Transverse colon (tissue), 4 donors: ENCODE results near the gene RPE65. TPM values are rescaled to one million over a fixed set of nuclear protein-coding genes. Genes with fewer than 3 reads are reported as not detected.

ENCODE experiments used
- DNase-seq: peaks from one replicate; pipeline ENCODE4 v3.0.0-alpha.2; 2019
- H3K27ac ChIP-seq, 4 donors: fragments of 200-600 bp; sonication (generic); 2 replicates each; pipeline ENCODE4 v1.5.1; 2016 to 2018; ENCODE audit warnings: inconsistent platforms in 4 of 4
- H3K27me3 ChIP-seq: fragments of 200-600 bp; sonication (generic); 2 replicates; pipeline ENCODE4 v1.5.1; 2017; ENCODE audit warnings: inconsistent platforms
- H3K36me3 ChIP-seq, 4 donors: fragments of 200-600 bp; sonication (generic); 2 replicates each; pipeline ENCODE4 v1.5.1; 2017 to 2019; ENCODE audit warnings: inconsistent platforms in 4 of 4
- H3K4me1 ChIP-seq, 4 donors: fragments of 200-600 bp; sonication (generic); 2 replicates each; pipeline ENCODE4 v1.5.1; 2017 to 2020; ENCODE audit warnings: inconsistent platforms in 4 of 4
- H3K4me3 ChIP-seq, 4 donors: fragments of 200-600 bp; sonication (generic); 1 replicate in 1 of 4; 2 replicates in 3 of 4; pipeline versions ENCODE4 v1.5.1 to v1.6.1; 2017 to 2019; ENCODE audit warnings: inconsistent platforms in 4 of 4
- H3K9me3 ChIP-seq, 2 donors: fragments of 200-600 bp; sonication (generic); 2 replicates each; pipeline ENCODE4 v1.5.1; 2017 to 2019; ENCODE audit warnings: inconsistent platforms in 2 of 2
- CTCF ChIP-seq, 5 experiments: fragments of 200-600 bp in 3 of 5; fragments of 450-650 bp in 2 of 5; sonication (generic) in 3 of 5; IDR thresholded peaks; 1 replicate in 2 of 5; 2 replicates in 3 of 5; pipeline ENCODE4 v1.5.1; 2016 to 2017; ENCODE audit warnings: antibody characterized with exemption in 5 of 5, inconsistent platforms in 3 of 5, mild to moderate bottlenecking in 2 of 5, moderate library complexity in 1 of 5
- EP300 ChIP-seq: sonication (generic); formaldehyde crosslinking; IDR thresholded peaks from one replicate; pipeline ENCODE4 v1.6.1; 2017; ENCODE audit warnings: antibody characterized with exemption, low read depth
- POLR2A ChIP-seq: fragments of 450-650 bp; IDR thresholded peaks from one replicate; pipeline ENCODE4 v1.6.1; 2016; ENCODE audit warnings: antibody characterized with exemption, mild to moderate bottlenecking, moderate library complexity
- POLR2AphosphoS5 ChIP-seq, 3 donors: sonication (generic); formaldehyde crosslinking; IDR thresholded peaks; one replicate each; pipeline ENCODE4 v1.6.1; 2016; ENCODE audit warnings: antibody characterized with exemption in 3 of 3
- WGBS, 2 donors: methylation state at CpG; one replicate each; pipeline ENCODE4 v1.1.5; 2018; ENCODE audit warnings: low coverage in 1 of 2; 5-methylcytosine and 5-hydroxymethylcytosine counted together
- in situ Hi-C, 4 donors: fragments of 200-750 bp; cut with MboI; loops; one replicate each; pipeline versions ENCODE4 v1.15.0 to v1.15.1; 2017; ENCODE audit warnings: low sequenced_read_pairs in 3 of 4, low pct_ligation_motif_present in 1 of 4, low pct_unique_long_range_greater_than_20kb in 1 of 4
- intact Hi-C: fragments of 100-400 bp; cut with DNase I; formaldehyde crosslinking; loops from one replicate; pipeline ENCODE4 v1.15.1; 2023; ENCODE audit warnings: low total_unique reads
- total RNA-seq, 4 donors: library from RNA; depleted of rRNA; stranded (reverse); fragments of >200 nt; gene quantifications; one replicate each; pipeline ENCODE4 v1.1.0, GENCODE V29; 2016

The RPE65 gene
- total RNA-seq, 4 donors from 2014 or later = not detected

- DNase-seq = no peak
- intact Hi-C loops (no loop called here), in situ Hi-C loops (loop anchor here in 2 of 4 donors (25.0 kb wide), 2 partner anchors 1284 to 1309 kb away; no protein-coding TSS in a partner anchor)
- Histone ChIP-seq H3K27ac (no peak overlapping the region), H3K27me3 (no peaks in the 10 kb centered on the region), H3K4me1 (no peaks in the 10 kb centered on the region), H3K36me3 (no peaks in the 10 kb centered on the region), H3K4me3 (no peak overlapping the region), H3K9me3 (no peaks in the 10 kb centered on the region)
- no peak for TF ChIP-seq POLR2A
- no peak for TF ChIP-seq CTCF (IDR thresholded peaks at IDR 0.05)
- no peak for TF ChIP-seq EP300
- TF ChIP-seq POLR2AphosphoS5 (IDR thresholded peaks at IDR 0.05) = no peak
- 88 to 90% methylated on average over 7 to 8 of the region's 8 CpGs for WGBS, 2 donors
Observed at GRCh38 chr1:68453060-68453670, 3.4 kb upstream of the RPE65 start.

- no peaks in the 10 kb centered on the region for H3K36me3 ChIP-seq
- no peak overlapping the region for H3K27ac ChIP-seq
- intact Hi-C loops = no loop called here
- DNase-seq = no peak
- 78 to 85% methylated on average over 4 to 7 of the region's 7 CpGs for WGBS, 2 donors
- in situ Hi-C loops = loop anchor here in 1 of 4 donors (25.0 kb wide), 1 partner anchor 336 kb away; no protein-coding TSS in a partner anchor
- no peaks in the 10 kb centered on the region for H3K27me3 ChIP-seq
- TF ChIP-seq CTCF (IDR thresholded peaks at IDR 0.05) = no peak
- TF ChIP-seq POLR2AphosphoS5 (IDR thresholded peaks at IDR 0.05) = no peak
- TF ChIP-seq POLR2A = no peak
- no peak for TF ChIP-seq EP300
- no peak overlapping the region for H3K4me3 ChIP-seq
- H3K9me3 ChIP-seq = no peaks in the 10 kb centered on the region
- no peaks in the 10 kb centered on the region for H3K4me1 ChIP-seq
Observed at GRCh38 chr1:68448365-68448764, 1.4 kb downstream of the RPE65 start.

- intact Hi-C loops = no loop called here
- DNase-seq = no peak
- H3K36me3 ChIP-seq = no peaks in the 10 kb centered on the region
- H3K4me3 ChIP-seq = no peak overlapping the region
- H3K27me3 ChIP-seq = peaks cover 3% of the 10 kb centered on the region
- no peak overlapping the region for H3K27ac ChIP-seq
- in situ Hi-C loops = loop anchor here in 1 of 4 donors (25.0 kb wide), 1 partner anchor 333 kb away; no protein-coding TSS in a partner anchor
- no peak for TF ChIP-seq POLR2A
- TF ChIP-seq EP300 = no peak
- no peak for TF ChIP-seq CTCF (IDR thresholded peaks at IDR 0.05)
- no peak for TF ChIP-seq POLR2AphosphoS5 (IDR thresholded peaks at IDR 0.05)
- H3K4me1 ChIP-seq = no peaks in the 10 kb centered on the region
- WGBS, 2 donors = 79 to 88% methylated on average over 5 to 6 of the region's 6 CpGs
- no peaks in the 10 kb centered on the region for H3K9me3 ChIP-seq
Observed at GRCh38 chr1:68445709-68446108, 4.0 kb downstream of the RPE65 start.

GRCh38 chr1:68442822-68443556 is 6.8 kb downstream of the RPE65 start:
- intact Hi-C loops (no loop called here), in situ Hi-C loops (loop anchor here in 1 of 4 donors (25.0 kb wide), 1 partner anchor 331 kb away; no protein-coding TSS in a partner anchor)
- WGBS, 2 donors = 40 to 65% methylated on average over 3 to 5 of the region's 5 CpGs
- Histone ChIP-seq H3K27me3 (peaks cover 3% of the 10 kb centered on the region), H3K9me3 (no peaks in the 10 kb centered on the region), H3K27ac (no peak overlapping the region), H3K36me3 (no peaks in the 10 kb centered on the region), H3K4me3 (no peak overlapping the region), H3K4me1 (no peaks in the 10 kb centered on the region)
- DNase-seq = peak; percentile 7
- TF ChIP-seq EP300 (no peak), CTCF (IDR thresholded peaks at IDR 0.05) (peak; percentile 40 to 50 (median 41))
